ACHN (cell line): ENCODE data around the gene CFAP410.

ENCODE experiments used
- DNase-seq: peaks from one replicate; pipeline ENCODE4 v3.0.0-alpha.2; 2015
- in situ Hi-C: cut with HindIII; loops from 2 replicates; pipeline ENCODE4 v1.10.0; 2017; ENCODE audit warnings: low sequenced_read_pairs, low pct_ligation_motif_present, low pct_unique_long_range_greater_than_20kb

Gene CFAP410

GRCh38 chr21:44279354-44280260 is 59.6 kb downstream of the CFAP410 start:
- in situ Hi-C loops = no loop called here
- DNase-seq = no peak
